GM19467 (cell line): ENCODE results near the gene TMEM26.

Experiments used
- ATAC-seq: cut with Tn5 transposase; IDR thresholded peaks from one replicate; pipeline ENCODE4 v1.9.1; 2021; ENCODE audit warnings: mild to moderate bottlenecking, moderate library complexity; ENCODE audit not compliant: unreplicated experiment

The TMEM26 gene

DNA sequence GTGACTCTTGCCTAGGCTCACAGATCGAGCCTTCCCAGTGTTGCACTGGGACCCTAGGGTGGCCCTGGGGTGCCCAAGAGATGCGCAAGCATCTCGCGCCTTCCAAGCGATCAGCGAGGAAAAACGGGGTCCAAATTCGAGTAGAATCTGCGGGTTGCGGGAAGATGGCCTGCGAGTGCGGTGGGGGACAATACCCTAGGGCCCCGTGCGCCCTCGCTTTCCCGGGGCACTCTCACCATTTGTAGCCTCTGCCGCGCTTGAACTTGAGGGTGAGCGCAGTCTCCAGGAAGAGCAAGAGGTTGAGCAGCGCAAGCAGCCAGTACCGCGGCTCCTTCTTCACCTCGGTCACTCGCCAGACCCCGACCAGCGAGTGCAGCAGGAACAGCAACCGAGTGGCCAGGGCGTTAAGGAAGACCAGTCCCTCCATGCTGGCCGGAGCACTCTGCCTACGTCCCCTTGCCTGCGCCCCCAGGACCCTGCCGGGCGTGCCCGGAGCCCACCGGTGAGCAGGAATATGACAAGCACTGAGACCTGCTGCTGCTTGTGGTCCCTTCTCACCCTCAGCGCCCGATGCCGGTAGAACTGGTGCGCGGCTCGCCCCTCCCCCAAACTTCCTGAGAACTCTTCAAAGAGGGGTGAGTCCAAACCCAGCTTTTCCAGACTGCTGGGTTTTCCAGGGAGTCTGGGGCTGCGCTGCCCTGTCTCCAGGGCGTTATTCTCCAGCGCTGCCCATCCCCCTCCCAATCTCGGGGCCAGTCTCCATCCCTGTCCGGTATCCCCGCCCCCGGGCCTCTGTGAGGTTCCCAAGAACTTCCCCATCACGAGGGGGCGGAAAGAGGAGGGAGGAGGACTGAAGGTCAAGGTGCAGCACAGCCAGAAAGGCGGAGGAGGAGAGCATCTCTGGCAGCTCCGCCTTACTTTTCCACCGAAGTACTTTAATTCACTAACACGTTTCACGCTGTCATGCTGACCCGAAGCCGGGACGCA, at the start of gene TMEM26:
Gene TMEM26, minus strand, starts transcription at position 727 of the 987 bp plus-strand sequence. Its CDS starts 300 bp downstream, at position 427.
- ATAC-seq, result no peak

DNA sequence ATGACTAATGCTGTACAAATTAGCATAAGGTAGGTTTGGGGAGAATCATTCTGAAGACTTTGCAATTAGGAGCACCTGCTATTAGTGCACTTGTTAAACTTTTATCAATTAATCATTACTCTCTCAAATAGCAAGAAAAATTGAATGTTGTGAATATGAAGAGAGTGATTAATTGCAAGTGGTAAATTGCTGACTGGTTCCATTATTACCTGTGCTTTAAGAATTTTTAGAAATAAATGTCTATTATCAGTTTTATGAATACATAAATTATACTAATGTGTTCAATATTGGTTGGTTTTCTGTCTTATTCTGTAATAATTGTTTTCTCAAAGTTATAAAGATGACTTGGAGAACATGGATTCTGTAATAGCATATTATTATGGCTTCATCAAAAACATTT, 47.3 kb upstream of the TMEM26 start:
- no peak for ATAC-seq

DNA sequence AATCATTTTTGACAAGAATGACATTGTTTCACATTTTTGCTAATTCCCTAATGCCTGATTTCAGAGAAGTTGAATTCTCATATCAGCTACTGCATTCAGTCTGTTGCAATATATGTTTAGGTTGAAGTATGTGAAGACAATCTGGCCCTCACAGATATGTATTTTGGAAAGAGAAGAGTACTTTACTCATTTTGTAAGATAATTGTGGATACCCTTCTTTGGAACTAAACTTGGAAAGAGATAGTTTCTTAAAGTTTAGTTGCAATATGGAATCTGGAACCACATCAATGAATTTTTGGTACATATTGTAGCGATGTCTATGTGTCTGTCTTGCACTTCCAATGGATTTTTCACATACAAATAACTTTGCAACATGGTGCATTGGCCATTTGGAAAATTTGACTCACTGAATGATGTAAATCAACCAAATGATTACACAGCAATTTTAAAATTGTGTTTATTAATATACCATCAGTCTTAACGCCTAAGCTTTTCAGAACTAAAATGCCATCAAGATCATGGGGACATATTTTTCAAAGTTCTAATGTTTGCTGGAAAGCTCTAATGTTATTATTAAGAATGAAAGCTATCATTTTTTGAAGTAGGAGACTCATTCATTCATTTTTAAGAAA, 39.3 kb upstream of the TMEM26 start:
- no peak for ATAC-seq

DNA sequence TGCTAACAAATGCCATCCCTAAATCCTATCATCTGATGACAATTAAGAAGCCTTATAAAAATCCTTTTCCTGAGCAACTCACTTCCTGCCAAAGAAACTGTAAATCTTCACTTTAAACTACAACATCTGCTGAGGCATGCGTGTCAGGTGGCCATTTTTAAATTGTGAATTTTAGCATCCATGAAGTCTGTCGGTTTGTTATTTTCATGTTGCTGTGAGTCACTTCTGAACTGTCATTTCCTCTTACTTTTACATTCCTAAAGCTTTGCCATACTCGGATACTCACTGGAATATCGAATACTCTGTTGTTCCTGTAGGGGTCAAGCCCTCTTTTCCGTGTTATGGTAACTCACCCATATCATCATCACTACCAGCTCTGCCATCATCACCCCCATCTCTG, 34.3 kb upstream of the TMEM26 start:
- no peak for ATAC-seq

DNA sequence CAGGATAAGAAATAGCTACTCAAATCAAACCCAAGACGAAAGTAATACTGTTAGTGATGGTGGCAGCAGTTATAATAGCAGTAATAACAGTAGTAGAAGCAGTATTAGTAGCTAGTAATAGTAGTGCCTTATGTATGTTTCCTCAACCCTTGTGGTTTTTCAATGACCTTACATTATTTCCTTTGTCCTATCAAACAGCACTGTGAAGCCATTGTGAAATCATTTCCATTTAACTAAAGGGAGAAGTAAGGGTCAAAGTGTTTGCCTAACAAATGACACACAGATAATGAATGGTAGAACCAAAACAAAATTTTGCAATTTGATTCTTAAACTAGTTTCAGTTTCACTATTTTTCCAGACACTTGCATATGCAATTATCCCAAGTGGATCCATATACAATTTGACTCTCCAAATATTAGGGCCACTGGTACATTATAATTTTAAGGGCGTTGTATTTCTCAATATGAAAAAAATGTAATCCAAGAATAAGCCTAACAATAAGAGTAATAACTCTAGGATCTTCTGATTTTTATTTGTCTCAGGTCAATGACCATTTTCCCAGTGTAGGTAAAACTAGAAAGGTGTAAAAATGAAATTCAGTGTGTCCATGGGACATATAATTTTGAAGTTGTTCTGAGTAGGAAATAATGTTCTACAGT, 33.7 kb upstream of the TMEM26 start:
- ATAC-seq, result no peak

DNA sequence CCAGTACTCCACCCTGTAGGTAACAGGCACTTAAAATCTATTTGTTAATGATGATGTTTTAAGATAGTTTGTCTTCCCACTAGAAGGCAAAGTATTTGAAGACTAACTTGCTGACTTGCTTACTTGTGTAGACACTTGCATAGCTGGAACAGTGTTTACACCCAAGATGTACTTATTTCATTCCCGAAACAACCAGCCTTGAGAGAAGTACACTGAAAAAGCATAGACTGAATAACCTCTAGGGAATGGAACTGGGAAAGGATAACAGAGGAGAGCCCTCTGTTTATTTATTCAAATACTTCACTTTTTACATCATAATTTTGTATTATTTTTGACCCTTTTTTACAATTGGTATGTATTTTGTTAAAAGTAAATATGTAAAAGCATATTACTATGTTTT, 33.1 kb upstream of the TMEM26 start:
- ATAC-seq, result no peak

DNA sequence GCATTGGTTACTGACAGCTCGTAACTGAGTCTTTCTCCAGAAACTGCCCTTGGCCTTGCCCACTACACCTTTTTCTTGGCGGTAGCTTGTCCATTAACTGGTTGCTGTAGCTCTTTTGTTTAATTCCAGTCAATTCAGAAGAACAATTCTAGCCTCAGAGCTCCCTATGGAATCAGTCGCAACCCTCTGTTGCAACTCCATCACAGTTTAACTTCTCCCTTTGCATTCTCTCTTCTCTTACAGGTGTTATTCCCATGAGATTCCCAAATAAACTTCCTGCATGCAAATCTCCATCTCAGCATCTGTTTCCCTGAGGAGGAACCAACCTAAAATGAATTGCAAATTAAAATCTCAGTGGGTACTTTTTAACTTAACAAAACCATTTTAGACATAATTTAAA, 28.4 kb upstream of the TMEM26 start:
- no peak for ATAC-seq

DNA sequence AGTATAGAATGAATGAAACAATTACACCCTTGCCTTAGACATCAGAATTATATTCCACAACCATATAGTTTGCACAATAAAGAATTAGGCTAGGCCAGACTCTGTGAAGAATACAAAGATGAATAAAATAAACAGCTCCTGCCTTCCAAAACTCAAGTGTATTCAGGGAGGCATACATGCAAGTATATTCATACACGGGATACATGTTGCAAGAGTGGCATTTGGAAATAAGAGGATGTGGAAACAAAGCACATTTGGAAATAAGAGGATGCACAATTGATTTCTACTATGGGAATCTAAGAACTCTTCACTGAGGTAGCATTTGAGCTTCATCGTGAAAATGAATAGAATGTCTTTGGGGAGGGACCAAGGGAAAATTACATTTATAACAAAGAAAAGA, 27.0 kb upstream of the TMEM26 start:
- no peak for ATAC-seq

DNA sequence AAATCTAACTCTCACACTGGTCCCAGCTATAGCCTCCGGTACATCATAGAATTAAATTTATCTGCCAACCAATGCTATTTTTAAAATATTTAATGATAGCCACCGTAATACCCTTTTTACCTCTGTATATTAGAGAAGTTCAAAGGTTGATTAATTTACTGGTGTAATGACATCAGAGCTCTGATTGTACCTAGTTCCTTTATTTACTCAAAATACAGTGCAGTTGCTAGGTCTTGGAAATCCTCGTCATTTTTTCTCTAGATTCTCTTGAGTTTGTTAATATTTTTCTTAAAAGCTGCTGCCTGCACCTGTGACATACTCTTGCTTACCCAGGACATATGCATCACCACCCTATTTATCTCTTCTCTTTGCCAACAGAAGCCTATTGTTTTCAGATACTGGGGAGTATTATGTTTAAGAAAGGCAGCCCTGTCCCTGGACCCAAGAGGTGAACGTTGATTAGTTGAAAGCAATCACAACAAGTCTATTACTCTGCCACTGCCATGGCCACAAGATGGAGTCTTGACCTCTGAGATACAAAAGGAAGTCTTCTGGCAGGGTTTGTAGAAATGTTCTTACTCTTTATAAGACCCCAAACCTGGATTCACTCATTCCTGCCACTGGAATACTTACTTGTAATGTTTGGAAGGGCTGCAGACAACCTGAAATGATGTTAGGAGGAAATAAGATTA, 25.6 kb upstream of the TMEM26 start:
- no peak for ATAC-seq

DNA sequence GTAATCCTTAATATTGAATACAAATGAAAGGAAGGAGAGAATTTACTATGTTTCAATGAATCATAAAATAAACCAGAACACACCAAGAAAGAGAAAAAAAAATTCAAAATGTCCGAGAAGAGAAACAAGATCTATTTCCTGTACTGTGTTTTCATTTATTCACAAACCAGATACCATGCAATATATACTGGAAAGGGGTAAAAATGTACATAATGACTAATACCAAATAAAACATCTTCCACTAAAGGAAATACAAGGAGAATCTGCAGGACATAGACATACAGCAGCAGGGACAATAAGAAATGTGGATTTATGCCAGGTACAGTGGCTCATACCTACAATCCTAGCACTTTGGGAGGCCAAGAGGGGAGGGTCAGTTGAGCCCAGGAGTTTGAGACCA, 24.3 kb upstream of the TMEM26 start:
- ATAC-seq, result no peak

DNA sequence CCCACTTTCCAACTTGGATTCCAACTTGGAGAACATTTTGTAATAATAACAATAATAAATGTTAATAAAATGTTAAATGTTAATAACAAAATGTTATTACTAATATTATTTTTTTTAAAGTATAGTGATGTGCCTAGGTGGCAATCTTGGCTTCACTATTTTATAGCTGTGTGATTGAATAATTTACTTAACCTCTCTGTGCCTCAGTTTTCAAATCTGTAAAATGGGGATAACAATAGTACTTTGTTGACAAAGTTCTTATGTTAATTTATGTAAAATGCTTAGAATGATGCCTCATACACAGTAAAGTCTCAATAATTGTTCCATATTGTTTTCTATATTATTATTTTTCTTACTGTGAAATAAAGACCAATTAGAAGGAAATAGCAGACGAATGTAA, 23.3 kb upstream of the TMEM26 start:
- no peak for ATAC-seq

DNA sequence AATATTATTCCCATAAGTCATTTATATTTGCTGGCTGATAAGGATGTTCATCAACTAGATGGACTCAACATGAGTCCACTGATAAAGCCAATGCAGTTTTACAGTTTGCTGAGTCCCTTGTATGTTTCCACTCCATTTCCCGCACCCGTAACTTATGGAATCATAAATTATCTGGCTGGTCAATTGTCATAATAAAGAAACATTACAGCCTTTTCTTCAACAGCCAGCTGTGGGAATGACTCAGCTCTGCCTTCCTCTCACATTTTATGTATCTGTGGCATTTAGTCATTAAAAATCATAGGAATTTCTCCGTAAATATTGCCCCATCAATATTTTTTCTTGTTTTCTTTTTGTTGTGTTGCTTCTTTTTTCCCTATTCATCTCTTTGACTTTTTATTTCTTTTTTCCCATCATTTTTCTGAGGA, 22.3 kb upstream of the TMEM26 start:
- ATAC-seq, result no peak

DNA sequence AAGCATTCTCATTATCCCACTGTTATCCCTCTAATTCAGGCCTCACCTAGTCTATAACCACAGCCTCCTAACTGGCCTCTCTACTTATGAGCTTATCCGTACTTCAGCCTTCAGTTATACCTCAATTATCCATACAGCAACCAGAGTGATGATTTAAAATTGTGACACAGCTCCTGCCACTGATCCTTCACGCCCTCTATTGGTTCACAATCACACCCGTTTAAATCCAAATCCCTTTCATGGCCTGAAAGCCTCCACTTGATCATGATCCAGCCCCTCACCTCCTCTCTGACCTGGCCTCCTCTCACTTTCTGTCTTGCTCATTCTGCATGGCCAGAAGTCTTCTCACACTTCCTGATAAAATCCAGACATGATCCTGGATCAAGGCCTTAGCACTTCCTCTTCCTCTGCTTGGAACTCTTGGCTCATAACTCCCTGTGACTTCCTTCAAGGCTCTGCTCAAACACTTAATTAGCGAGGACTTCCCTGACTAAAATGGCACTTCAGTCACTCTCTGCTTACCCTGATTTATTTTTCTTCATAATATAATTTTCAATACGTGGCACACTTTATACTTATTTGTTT, 19.0 kb upstream of the TMEM26 start:
- ATAC-seq, result no peak

DNA sequence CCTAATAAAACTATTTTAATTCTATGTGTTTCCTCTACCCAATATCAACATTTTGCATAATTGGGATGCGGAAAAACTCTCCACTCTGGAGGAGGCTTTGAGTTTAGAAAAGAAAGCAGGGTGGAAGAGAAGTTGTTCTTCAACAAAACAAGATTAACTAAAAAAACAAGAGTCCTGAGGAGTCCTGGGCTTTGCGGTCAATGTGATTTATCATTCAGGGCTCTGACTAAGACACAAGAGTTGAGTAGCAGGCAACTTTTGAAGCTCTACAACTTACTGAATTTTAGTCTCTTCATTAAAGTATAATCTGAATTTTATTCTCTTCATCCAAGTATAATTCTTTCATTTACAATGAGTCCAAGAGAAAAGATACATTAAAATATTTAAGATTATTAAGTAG, 18.3 kb upstream of the TMEM26 start:
- no peak for ATAC-seq

DNA sequence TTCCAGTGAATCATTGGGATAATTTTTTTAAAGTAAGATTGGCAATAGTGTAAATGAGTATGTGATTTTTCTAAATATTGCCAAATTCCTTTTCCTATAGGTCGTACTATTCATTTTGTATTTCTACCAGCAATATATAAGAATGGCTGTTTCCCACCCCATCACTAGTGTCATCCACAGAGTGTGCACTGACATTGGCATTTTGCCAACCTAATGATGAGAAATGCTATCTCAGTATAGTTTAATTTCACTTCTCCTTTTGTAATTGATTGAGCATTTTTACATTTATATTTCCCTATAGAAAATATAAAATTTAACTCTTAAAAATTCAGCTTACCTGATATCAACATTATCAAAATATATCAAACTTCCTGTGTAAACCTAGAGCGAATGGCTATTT, 17.6 kb upstream of the TMEM26 start:
- no peak for ATAC-seq

DNA sequence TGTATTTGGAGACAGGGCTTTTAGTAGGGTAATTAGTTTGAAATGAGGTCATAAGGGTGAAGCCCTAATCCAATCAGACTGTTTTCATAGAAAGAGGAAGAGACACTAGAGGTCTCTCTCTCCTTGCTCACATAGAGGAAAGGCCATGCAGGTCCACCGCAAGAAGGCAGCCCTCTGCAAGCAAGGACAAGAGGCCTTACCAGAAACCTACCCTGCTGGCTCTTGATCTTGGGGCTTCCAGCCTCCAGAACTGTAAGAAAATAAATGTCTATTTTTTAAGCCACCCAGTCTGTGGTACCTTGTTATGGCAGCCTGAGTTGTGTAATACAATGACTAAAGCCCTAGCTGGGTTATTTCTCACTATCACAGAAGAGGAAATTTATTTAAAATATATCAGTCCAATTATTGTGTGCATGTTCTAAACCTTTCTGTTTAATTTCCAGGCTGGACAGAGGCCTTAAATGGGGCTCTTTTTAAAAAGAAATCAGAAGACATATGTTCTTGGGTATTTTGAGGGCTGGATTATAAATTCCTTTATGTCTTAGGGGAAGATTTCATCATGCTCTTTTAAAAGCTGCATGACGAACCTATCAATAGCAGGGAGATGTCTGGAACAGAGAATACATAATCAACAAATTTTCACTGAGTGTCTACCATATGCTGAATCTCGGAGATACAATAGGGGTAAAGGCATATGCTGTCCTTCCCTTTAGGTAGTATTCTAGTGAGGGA, 12.9 kb upstream of the TMEM26 start:
- ATAC-seq, result no peak

DNA sequence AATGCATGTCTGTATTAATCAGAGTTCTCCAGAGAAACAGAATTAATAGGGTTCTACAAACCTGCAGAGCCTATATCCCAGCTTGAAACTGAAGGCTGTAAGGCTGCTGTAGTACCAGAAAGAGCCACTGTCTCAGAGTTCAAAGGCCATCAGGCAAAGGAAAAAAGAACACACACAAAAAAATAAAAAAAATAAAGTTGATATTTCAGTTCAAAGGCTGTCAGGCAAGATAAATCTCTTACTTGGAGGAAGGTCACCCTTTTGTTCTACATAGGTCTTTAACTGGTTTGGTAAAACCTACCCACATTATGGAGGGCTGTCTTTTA, 12.0 kb upstream of the TMEM26 start:
- ATAC-seq, result no peak

DNA sequence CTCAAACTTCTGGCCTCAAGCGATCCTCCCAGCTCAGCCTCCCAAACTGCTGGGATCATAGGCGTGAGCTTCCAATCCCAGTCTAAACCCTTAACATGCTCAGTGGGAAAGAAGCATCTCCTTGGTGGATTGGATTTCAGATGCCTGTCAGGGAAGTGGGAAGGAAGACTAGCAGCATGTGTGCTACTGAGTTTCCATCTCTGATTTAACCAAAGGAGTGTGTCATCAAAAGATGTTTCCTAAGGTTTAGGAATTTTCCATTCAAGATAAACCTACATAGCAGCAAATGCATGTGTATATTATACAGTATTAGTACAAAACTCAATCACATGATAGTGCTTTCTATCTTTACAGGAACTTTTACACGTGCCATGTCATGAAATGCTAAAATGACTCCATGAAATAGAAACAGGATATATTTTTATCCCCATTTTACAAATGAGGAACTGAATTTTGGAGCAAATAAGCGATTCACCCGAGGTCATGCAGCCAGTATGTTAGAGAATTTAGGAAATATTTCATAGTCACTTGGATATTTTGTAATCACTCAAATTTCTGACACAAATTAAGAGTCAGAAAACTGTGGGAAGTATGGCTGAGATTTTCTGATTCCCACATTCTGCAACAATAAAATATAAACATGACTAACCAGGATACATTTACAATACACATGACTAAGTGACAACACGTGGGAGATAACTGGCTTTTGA, 11.4 kb upstream of the TMEM26 start:
- no peak for ATAC-seq

DNA sequence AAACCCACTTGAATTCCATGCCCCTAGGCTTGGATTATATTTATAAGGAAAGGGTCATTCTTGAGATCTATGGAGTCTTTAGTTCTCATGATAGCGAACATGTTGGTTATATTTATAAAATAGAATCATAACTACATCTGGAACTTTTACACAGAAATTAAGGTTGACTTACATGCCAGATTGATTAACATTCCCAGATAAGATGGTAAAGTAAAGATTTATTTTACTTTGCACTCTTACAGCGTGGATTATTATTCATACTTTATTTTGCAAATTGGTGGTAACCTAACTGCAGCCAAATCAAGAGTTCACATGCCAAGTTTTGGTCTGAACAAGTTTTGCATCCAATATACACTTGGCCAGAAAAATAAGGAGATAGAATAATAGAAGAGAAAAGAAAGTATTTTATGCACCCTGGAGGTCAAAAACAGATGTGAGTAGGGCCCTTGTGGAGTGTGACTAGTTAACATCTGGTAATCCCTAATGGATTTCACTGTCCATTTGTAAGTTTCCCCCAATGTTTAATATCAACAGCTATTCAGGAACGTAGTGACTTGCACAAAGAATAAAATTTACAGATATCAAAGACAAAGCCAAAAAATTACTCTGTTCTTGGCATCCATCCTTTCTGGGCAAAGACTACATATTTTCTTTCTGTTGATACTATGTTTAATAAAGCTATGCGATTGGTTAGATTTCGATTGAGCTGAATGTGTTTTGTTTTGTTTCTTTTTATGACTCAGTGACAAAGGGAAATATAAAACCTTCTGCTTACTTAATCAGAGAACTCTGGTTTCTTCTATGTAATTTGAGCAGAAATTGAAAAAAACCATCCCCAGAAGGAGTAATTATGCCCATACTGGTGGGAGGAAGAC, 10.1 kb upstream of the TMEM26 start:
- ATAC-seq, result no peak
